T-cell (primary cell): Measurements from ENCODE around the gene PLSCR1. TPM values are rescaled to one million over a fixed set of nuclear protein-coding genes. Genes with fewer than 3 reads are reported as not detected.

Experiments used
- ATAC-seq, 4 experiments: fragments of 200-7000 bp in 3 of 4; fragments of 150-1000 bp in 1 of 4; cut with Tn5 transposase; replicated peaks in 1 of 4; 1 replicate in 3 of 4; 2 replicates in 1 of 4; pipeline ENCODE4 v1.10.0; 2021; ENCODE audit warnings: moderate library complexity in 3 of 4, mild to moderate bottlenecking in 2 of 4, moderate number of reproducible peaks in 1 of 4
- CTCF ChIA-PET, 2 donors: fragments of 300-600 bp; sonication (Branson Sonifier 250); formaldehyde crosslinking; loops; one replicate each; lab custom pipeline; 2022; ENCODE audit warnings: antibody characterized with exemption in 2 of 2; lab: Charles Lee
- POLR2A ChIA-PET, 2 donors: fragments of 300-600 bp; sonication (Branson Sonifier 250); formaldehyde crosslinking; loops; one replicate each; lab custom pipeline; 2022; ENCODE audit warnings: antibody characterized with exemption in 2 of 2; lab: Charles Lee
- DNase-seq, 35 experiments: peaks; one replicate each; pipeline versions ENCODE4 v3.0.0 to v3.0.0-alpha.2; 2013 to 2023
- H3K27ac ChIP-seq: one replicate; pipeline ENCODE4 v1.5.1; 2013; ENCODE audit warnings: low read length
- H3K27me3 ChIP-seq, 2 experiments: replicated peaks in 1 of 2; 1 replicate in 1 of 2; 2 replicates in 1 of 2; pipeline versions ENCODE4 v1.6.1 to v1.7.0; 2013; ENCODE audit warnings: low read length in 1 of 2, mixed read lengths in 1 of 2; ENCODE audit not compliant: control insufficient read depth in 2 of 2, insufficient read depth in 2 of 2; ENCODE audit errors: extremely low read depth in 1 of 2
- H3K36me3 ChIP-seq, 2 donors: 1 replicate in 1 of 2; 2 replicates in 1 of 2; pipeline versions ENCODE4 v1.6.1 to v1.7.0; 2013; ENCODE audit warnings: low read length in 1 of 2; ENCODE audit not compliant: control insufficient read depth in 2 of 2, insufficient read depth in 1 of 2; ENCODE audit errors: extremely low read depth in 1 of 2
- H3K4me1 ChIP-seq, 2 experiments: 1 replicate in 1 of 2; 2 replicates in 1 of 2; pipeline versions ENCODE4 v1.6.1 to v1.7.0; 2013; ENCODE audit warnings: low read length in 2 of 2, mixed read lengths in 1 of 2; ENCODE audit not compliant: insufficient read depth in 2 of 2, control insufficient read depth in 1 of 2; ENCODE audit errors: extremely low read depth in 1 of 2
- H3K4me3 ChIP-seq, 2 donors: 1 replicate in 1 of 2; 2 replicates in 1 of 2; pipeline versions ENCODE4 v1.5.1 to v1.7.0; 2013; ENCODE audit warnings: mild to moderate bottlenecking in 2 of 2, low read length in 1 of 2, moderate library complexity in 1 of 2; ENCODE audit not compliant: control insufficient read depth in 1 of 2; ENCODE audit errors: extremely low read depth in 1 of 2
- H3K9me3 ChIP-seq: 2 replicates; pipeline ENCODE4 v1.7.0; 2013
- H3K27ac Mint-ChIP-seq, 2 donors: one replicate each; pipeline ENCODE4 v1.8.0; 2020 to 2021; ENCODE audit warnings: mild to moderate bottlenecking in 2 of 2, mixed read lengths in 2 of 2
- H3K27me3 Mint-ChIP-seq, 2 donors: one replicate each; pipeline ENCODE4 v1.8.0; 2021 to 2022; ENCODE audit warnings: mixed read lengths in 2 of 2
- H3K36me3 Mint-ChIP-seq: one replicate; pipeline ENCODE4 v1.8.0; 2021; ENCODE audit warnings: mixed read lengths
- H3K4me1 Mint-ChIP-seq, 3 donors: one replicate each; pipeline ENCODE4 v1.8.0; 2020 to 2022; ENCODE audit warnings: mixed read lengths in 3 of 3, mild to moderate bottlenecking in 1 of 3
- H3K4me3 Mint-ChIP-seq, 3 donors: one replicate each; pipeline ENCODE4 v1.8.0; 2020 to 2022; ENCODE audit warnings: mild to moderate bottlenecking in 3 of 3, mixed read lengths in 3 of 3, moderate library complexity in 3 of 3
- H3K9me3 Mint-ChIP-seq, 3 donors: one replicate each; pipeline ENCODE4 v1.8.0; 2020 to 2022; ENCODE audit warnings: mixed read lengths in 3 of 3
- WGBS: methylation state at CpG from one replicate; pipeline ENCODE4 v1.1.5; 2013; ENCODE audit warnings: missing lambda C conversion rate; ENCODE audit not compliant: insufficient coverage; 5-methylcytosine and 5-hydroxymethylcytosine counted together
- total RNA-seq, 35 experiments: library from RNA in 6 of 35; stranded (reverse) in 6 of 35; fragments of 120-200 nt in 1 of 35; gene quantifications; one replicate each; pipeline versions ENCODE4 v1.2.1 to v1.2.4 and lab custom pipeline; 2013 to 2026

The PLSCR1 gene
- total RNA-seq, 5 donors from 2014 or later (not counting 1 experiment from before 2014, with no cell fraction given), result 13.5 to 23.0 (median 16.4) TPM

DNA sequence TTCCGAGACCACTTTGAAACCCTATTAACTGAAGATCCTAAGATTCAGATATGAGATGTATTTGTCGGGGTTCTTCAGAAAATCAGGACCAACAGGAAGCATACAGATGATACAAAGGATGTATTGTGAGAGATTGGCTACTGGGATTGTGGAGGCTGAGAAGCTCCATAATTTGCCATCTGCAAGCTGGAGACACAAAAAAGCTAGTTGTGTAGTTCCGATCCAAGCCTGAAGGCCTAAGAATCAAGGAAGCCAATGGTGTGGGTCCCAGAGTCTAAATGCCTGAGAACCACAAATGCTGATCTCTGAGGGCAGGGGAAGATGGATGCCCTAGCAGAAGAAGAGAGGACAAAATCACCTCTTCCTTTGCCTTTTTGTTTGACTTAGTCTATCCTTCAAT lies 10.9 kb upstream of the PLSCR1 start:
- Mint-ChIP-seq H3K9me3 (no peaks in the 10 kb centered on the region), H3K27ac (no peak overlapping the region), H3K27me3 (no peaks in the 10 kb centered on the region), H3K4me3 (no peak overlapping the region), H3K4me1 (peaks cover 9 to 16% (median 12%) of the 10 kb centered on the region in 3 donors), H3K36me3 (no peaks in the 10 kb centered on the region)
- Histone ChIP-seq H3K9me3 (no peaks in the 10 kb centered on the region), H3K36me3 (no peaks in the 10 kb centered on the region), H3K27ac (no peak overlapping the region), H3K4me3 (no peak overlapping the region), H3K4me1 (no peaks in the 10 kb centered on the region), H3K27me3 (no peaks in the 10 kb centered on the region)
- DNase-seq, result no peak
- ChIA-PET POLR2A (interaction anchor here in 1 of 2 donors (0.7 kb wide), 1 partner anchor 33 kb away, joined by 4 read pairs; no protein-coding TSS in a partner anchor), CTCF (no interaction called here)
- ATAC-seq, result no peak
- 100% methylated on average over 2 of the region's 3 CpGs for WGBS

DNA sequence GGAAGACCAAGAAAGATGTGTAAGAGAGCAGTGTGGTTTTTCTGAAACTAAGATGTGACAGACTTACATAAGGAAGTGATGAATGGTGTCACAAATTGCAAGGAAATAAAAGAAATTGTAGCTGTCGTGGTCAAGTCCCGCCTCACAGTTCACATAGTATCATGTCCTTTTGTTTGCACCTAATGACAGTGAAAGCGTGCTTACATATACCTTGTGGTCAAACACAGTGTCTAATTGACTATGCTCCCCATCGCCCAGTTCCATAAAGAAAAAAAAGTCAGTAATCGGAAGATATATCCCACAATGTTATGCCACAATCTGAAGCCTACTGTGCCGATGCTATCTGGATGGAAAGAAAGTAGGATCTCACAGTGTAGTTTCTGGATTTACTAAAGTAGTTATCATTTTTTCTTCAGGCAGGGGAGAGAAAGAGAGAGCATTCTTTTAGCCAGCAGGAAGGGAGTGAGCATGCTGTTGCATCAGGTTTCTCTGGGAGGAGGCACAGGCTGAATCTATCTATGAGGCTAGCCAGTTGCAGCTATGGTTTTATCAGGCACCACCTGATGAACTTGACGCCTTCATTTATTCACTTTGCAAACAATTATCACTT lies 9.8 kb upstream of the PLSCR1 start:
- Histone ChIP-seq H3K4me3 (no peak overlapping the region), H3K36me3 (no peaks in the 10 kb centered on the region), H3K27me3 (no peaks in the 10 kb centered on the region), H3K9me3 (no peaks in the 10 kb centered on the region), H3K27ac (no peak overlapping the region), H3K4me1 (no peaks in the 10 kb centered on the region)
- Mint-ChIP-seq H3K27ac (no peak overlapping the region), H3K4me1 (peaks cover 16 to 24% (median 22%) of the 10 kb centered on the region in 3 donors), H3K36me3 (no peaks in the 10 kb centered on the region), H3K9me3 (no peaks in the 10 kb centered on the region), H3K27me3 (no peaks in the 10 kb centered on the region), H3K4me3 (no peak overlapping the region)
- DNase-seq, result no peak
- CTCF ChIA-PET, result no interaction called here
- no peak for ATAC-seq
- POLR2A ChIA-PET, result interaction anchor here (0.6 to 0.7 kb wide), 2 partner anchors 34 to 84 kb away, joined by 3 to 4 read pairs; no protein-coding TSS in a partner anchor
- WGBS, result 63% methylated on average over 1 of the region's 7 CpGs

DNA sequence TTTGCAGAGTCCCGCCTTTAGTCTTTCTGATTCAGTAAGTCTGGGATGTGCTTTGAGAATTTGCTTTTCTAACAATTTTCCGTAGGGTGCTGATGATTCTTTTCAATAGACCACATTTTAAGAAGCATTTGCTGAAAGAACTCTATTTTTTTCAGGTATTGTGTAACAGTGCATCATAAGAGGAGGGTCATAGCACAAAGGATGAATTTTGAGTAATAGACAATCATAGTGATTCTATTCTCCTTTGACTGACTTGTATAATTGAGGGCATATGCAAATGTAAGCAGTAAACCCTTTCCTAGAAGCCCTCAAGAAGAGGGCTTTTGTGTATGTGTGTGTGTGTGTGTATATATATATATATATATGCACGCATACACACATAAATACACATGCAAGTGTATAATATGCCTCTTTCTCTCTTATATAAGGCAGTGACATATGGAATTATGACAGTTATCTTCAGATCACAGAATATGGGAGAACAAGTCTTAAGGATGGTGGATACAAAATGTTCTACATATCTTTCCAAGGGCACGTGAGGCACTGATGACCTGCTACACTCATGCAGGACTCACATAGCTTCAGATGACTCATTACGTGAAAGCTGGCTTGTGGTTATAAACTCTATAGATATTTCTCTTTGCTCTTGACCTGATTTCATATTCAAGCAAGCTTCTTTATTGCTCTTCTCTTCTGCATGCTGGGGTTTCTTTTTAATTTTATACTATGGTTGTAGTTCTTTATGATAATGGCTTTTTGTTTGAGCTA lies 6.5 kb upstream of the PLSCR1 start:
- Histone ChIP-seq H3K27me3 (no peaks in the 10 kb centered on the region), H3K9me3 (no peaks in the 10 kb centered on the region), H3K4me1 (no peaks in the 10 kb centered on the region), H3K36me3 (no peaks in the 10 kb centered on the region), H3K27ac (no peak overlapping the region), H3K4me3 (no peak overlapping the region)
- CTCF ChIA-PET, result interaction anchor here (0.5 to 0.6 kb wide), 2 partner anchors 60 to 65 kb away, joined by 3 to 4 read pairs; no protein-coding TSS in a partner anchor
- no peaks in the 10 kb centered on the region for H3K27me3 Mint-ChIP-seq
- peaks cover 34 to 49% (median 36%) of the 10 kb centered on the region in 3 donors for H3K4me1 Mint-ChIP-seq
- no peaks in the 10 kb centered on the region for H3K36me3 Mint-ChIP-seq
- no peak overlapping the region for H3K27ac Mint-ChIP-seq
- 43% methylated on average over 1 of the region's 5 CpGs for WGBS
- H3K4me3 Mint-ChIP-seq, result peak overlapping the region in 1 of 3 donors; percentile 16
- no peaks in the 10 kb centered on the region for H3K9me3 Mint-ChIP-seq
- ATAC-seq, result peak in 1 of 4 experiments; percentile 46
- POLR2A ChIA-PET, result interaction anchor here in 1 of 2 donors (0.7 kb wide), 1 partner anchor 62 kb away, joined by 3 read pairs; no protein-coding TSS in a partner anchor
- no peak for DNase-seq

GRCh38 chr3:146550070-146550615 lies 5.7 kb upstream of the PLSCR1 start:
- Histone ChIP-seq H3K27ac (no peak overlapping the region), H3K4me3 (no peak overlapping the region), H3K9me3 (no peaks in the 10 kb centered on the region), H3K27me3 (no peaks in the 10 kb centered on the region), H3K4me1 (no peaks in the 10 kb centered on the region), H3K36me3 (no peaks in the 10 kb centered on the region)
- DNase-seq (no peak), ATAC-seq (no peak)
- ChIA-PET POLR2A (no interaction called here), CTCF (interaction anchor here in 1 of 2 donors (0.6 kb wide), 1 partner anchor 25 kb away, joined by 3 read pairs; no protein-coding TSS in a partner anchor)
- no peaks in the 10 kb centered on the region for H3K27me3 Mint-ChIP-seq
- no peaks in the 10 kb centered on the region for H3K9me3 Mint-ChIP-seq
- H3K4me1 Mint-ChIP-seq, result peaks cover 36 to 52% (median 37%) of the 10 kb centered on the region in 3 donors
- peak overlapping the region; percentile 69 to 70 for H3K27ac Mint-ChIP-seq
- H3K4me3 Mint-ChIP-seq, result peak overlapping the region in 2 of 3 donors; percentile 16 to 26
- H3K36me3 Mint-ChIP-seq, result no peaks in the 10 kb centered on the region

GRCh38 chr3:146547235-146547835 lies 2.9 kb upstream of the PLSCR1 start:
- POLR2A ChIA-PET, result no interaction called here
- Histone ChIP-seq H3K4me3 (no peak overlapping the region), H3K27ac (no peak overlapping the region), H3K27me3 (no peaks in the 10 kb centered on the region), H3K9me3 (no peaks in the 10 kb centered on the region), H3K36me3 (no peaks in the 10 kb centered on the region), H3K4me1 (peaks cover 7 to 8% of the 10 kb centered on the region in 2 experiments)
- no peak for ATAC-seq
- Mint-ChIP-seq H3K27ac (no peak overlapping the region), H3K9me3 (no peaks in the 10 kb centered on the region), H3K4me1 (peaks cover 49 to 62% (median 51%) of the 10 kb centered on the region in 3 donors), H3K27me3 (no peaks in the 10 kb centered on the region), H3K4me3 (no peak overlapping the region), H3K36me3 (no peaks in the 10 kb centered on the region)
- no peak for DNase-seq
- CTCF ChIA-PET, result no interaction called here

DNA sequence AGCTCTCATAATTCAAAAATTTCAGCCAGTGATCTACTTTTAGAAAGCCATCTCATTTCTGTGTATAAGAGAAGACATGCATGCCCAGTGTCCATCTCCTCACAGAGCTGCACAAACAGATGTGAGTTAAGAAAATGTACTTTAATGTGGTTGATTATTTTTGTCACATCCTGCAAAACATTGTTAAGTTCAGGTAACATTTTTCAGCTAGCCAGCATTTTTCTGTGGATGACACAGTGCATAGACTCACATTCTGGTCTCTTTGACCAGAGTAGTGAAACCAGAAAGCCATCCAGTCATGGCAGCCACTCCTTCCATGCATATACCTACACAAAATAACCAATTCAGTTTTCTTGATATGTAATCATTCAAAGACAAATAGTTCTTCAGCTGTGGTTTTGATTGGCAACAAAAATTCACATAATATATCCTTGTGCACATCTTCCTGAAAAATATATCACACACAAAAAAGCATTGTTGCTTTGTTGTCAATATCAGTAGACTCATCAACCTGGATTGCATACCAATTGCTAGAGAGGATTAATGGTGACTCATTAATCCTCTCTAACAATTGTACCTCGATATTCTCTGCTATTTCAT lies 2.1 kb upstream of the PLSCR1 start:
- Histone ChIP-seq H3K4me1 (peaks cover 11% of the 10 kb centered on the region in 2 experiments), H3K36me3 (no peaks in the 10 kb centered on the region), H3K9me3 (no peaks in the 10 kb centered on the region), H3K4me3 (no peak overlapping the region), H3K27me3 (no peaks in the 10 kb centered on the region), H3K27ac (no peak overlapping the region)
- ATAC-seq (no peak), DNase-seq (no peak)
- ChIA-PET POLR2A (no interaction called here), CTCF (no interaction called here)
- WGBS, result no CpG with 5 or more reads among the region's 1 CpG
- H3K9me3 Mint-ChIP-seq, result no peaks in the 10 kb centered on the region
- no peaks in the 10 kb centered on the region for H3K27me3 Mint-ChIP-seq
- H3K36me3 Mint-ChIP-seq, result no peaks in the 10 kb centered on the region
- peak overlapping the region in 1 of 3 donors; percentile 96 for H3K4me3 Mint-ChIP-seq
- H3K27ac Mint-ChIP-seq, result peak overlapping the region; percentile 25 to 46
- H3K4me1 Mint-ChIP-seq, result peaks cover 57 to 71% (median 60%) of the 10 kb centered on the region in 3 donors
